OCI-LY1 (cell line): ENCODE results near the gene KRTAP5-10.

Source experiments
- EZH2 ChIP-seq: fragments of 200-600 bp; sonication (generic), shearing (Covaris generic); IDR thresholded peaks from 2 replicates; pipeline ENCODE4 v1.8.0; 2017; ENCODE audit warnings: borderline replicate concordance, mixed run types, mild to moderate bottlenecking, antibody characterized with exemption, low read length, moderate library complexity, mixed read lengths
- TF ChIP-seq, protein P1 (sequence below): fragments of 200-600 bp; sonication (generic), shearing (Covaris generic); IDR thresholded peaks from 2 replicates; pipeline ENCODE4 v1.5.1; 2017; ENCODE audit warnings: mild to moderate bottlenecking, antibody characterized with exemption, low read length, moderate library complexity, mixed read lengths

DNA sequence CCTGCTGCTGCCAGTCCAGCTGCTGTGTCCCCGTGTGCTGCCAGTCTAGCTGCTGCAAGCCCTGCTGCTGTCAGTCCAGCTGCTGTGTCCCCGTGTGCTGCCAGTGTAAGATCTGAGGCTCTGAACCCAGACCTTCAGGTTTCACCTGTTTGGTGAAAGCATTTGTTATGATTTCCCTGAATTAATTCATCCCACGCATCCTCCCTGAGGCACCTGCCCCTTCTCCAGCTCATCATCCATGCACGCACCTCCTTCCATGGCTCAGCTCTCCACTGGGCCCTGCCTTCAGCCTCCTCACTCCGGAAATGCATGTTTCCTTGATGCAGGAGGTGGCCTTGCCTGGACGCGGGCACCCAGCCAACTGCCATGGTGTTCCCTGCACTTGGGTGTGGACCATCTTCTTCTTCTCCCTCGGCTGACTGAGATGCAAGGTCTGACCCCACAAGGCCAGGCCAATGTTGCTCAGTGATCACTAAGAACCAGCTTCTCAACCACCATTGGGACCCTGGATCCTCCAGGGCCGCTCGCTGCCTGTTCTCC is 788 bp downstream of the KRTAP5-10 start:
- TF ChIP-seq, protein P1, sequence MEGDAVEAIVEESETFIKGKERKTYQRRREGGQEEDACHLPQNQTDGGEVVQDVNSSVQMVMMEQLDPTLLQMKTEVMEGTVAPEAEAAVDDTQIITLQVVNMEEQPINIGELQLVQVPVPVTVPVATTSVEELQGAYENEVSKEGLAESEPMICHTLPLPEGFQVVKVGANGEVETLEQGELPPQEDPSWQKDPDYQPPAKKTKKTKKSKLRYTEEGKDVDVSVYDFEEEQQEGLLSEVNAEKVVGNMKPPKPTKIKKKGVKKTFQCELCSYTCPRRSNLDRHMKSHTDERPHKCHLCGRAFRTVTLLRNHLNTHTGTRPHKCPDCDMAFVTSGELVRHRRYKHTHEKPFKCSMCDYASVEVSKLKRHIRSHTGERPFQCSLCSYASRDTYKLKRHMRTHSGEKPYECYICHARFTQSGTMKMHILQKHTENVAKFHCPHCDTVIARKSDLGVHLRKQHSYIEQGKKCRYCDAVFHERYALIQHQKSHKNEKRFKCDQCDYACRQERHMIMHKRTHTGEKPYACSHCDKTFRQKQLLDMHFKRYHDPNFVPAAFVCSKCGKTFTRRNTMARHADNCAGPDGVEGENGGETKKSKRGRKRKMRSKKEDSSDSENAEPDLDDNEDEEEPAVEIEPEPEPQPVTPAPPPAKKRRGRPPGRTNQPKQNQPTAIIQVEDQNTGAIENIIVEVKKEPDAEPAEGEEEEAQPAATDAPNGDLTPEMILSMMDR = no peak
- no peak for TF ChIP-seq EZH2
